K562 (cell line): ENCODE results near the gene ZBTB24. TPM values are rescaled to one million over a fixed set of nuclear protein-coding genes. Genes with fewer than 3 reads are reported as not detected.

Experiments
- CGGBP1 ChIP-seq: fragments of 250-450 bp; sonication (Bioruptor Pico); IDR thresholded peaks from 2 replicates; pipeline ENCODE4 v1.9.0; 2021; ENCODE audit warnings: mild to moderate bottlenecking
- DIDO1 ChIP-seq: fragments of 450-650 bp; IDR thresholded peaks from 2 replicates; pipeline ENCODE4 v1.6.1; 2016; ENCODE audit warnings: low read depth, missing biosample characterization, missing genetic modification characterization
- DMBX1 ChIP-seq: fragments of 250-450 bp; sonication (Bioruptor Pico); IDR thresholded peaks from 2 replicates; pipeline ENCODE4 v1.8.0; 2022; ENCODE audit warnings: inconsistent platforms, mild to moderate bottlenecking, moderate library complexity, borderline replicate concordance
- E2F1 ChIP-seq: sonication (generic); formaldehyde crosslinking; IDR thresholded peaks from 2 replicates; pipeline ENCODE4 v1.8.1; 2023; ENCODE audit warnings: mild to moderate bottlenecking, missing genetic modification reagents, moderate library complexity
- FOXJ3 ChIP-seq: sonication (generic); formaldehyde crosslinking; IDR thresholded peaks from 2 replicates; pipeline ENCODE4 v1.4.0; 2020; ENCODE audit warnings: mild to moderate bottlenecking, missing genetic modification reagents
- HINFP ChIP-seq: fragments of 450-650 bp; conservative IDR thresholded peaks from 2 replicates; pipeline ENCODE4 v1.6.1; 2016; ENCODE audit warnings: missing genetic modification characterization, low read depth, mild to moderate bottlenecking, control low read depth, missing compliant biosample characterization
- KDM4B ChIP-seq, 2 experiments: fragments of 450-650 bp in 1 of 2; sonication (generic) in 1 of 2; IDR thresholded peaks; 2 replicates each; pipeline ENCODE4 v1.6.1; 2016 to 2017; ENCODE audit warnings: borderline replicate concordance in 2 of 2, antibody characterized with exemption in 1 of 2, low read depth in 1 of 2, mild to moderate bottlenecking in 1 of 2
- KLF1 ChIP-seq: fragments of 450-650 bp; IDR thresholded peaks from 2 replicates; pipeline ENCODE4 v1.6.1; 2016; ENCODE audit warnings: missing genetic modification characterization, missing compliant biosample characterization
- MAX ChIP-seq: sonication (generic); formaldehyde crosslinking; IDR thresholded peaks from 2 replicates; pipeline ENCODE4 v1.9.0; 2022; ENCODE audit warnings: mild to moderate bottlenecking, missing genetic modification reagents
- PCBP1 ChIP-seq: fragments of 200-400 bp; formaldehyde crosslinking; IDR thresholded peaks from 2 replicates; pipeline ENCODE4 v1.6.1; 2018; ENCODE audit warnings: mild to moderate bottlenecking, low read depth, low read length; ENCODE audit not compliant: poor library complexity, severe bottlenecking
- SMAD2 ChIP-seq: fragments of 150-350 bp; IDR thresholded peaks from 2 replicates; pipeline ENCODE4 v1.6.1; 2014; ENCODE audit warnings: low read depth, mild to moderate bottlenecking, low read length
- SP2 ChIP-seq: IDR thresholded peaks from 2 replicates; pipeline ENCODE4 v1.6.1; 2011; ENCODE audit warnings: mild to moderate bottlenecking, low read depth, low read length, moderate library complexity; ENCODE audit not compliant: poor library complexity, severe bottlenecking; ENCODE audit errors: extremely low read depth
- TSHZ1 ChIP-seq: fragments of 250-450 bp; sonication (Bioruptor Pico); IDR thresholded peaks from 2 replicates; pipeline ENCODE4 v1.4.0; 2020; ENCODE audit warnings: mild to moderate bottlenecking, moderate library complexity
- ZBTB8A ChIP-seq: fragments of 450-650 bp; IDR thresholded peaks from 2 replicates; pipeline ENCODE4 v1.6.1; 2018; ENCODE audit warnings: mild to moderate bottlenecking, moderate library complexity; ENCODE audit not compliant: partially characterized antibody
- ZC3H4 ChIP-seq: sonication (generic); formaldehyde crosslinking; IDR thresholded peaks from 2 replicates; pipeline ENCODE4 v1.9.0; 2021; ENCODE audit warnings: missing genetic modification reagents, borderline replicate concordance
- ZNF165 ChIP-seq: fragments of 250-450 bp; sonication (Bioruptor Pico); IDR thresholded peaks from 2 replicates; pipeline ENCODE4 v1.4.0; 2020; ENCODE audit warnings: borderline replicate concordance
- ZNF3 ChIP-seq: fragments of 250-450 bp; sonication (Bioruptor Pico); IDR thresholded peaks from 2 replicates; pipeline ENCODE4 v1.5.0; 2021; ENCODE audit warnings: mild to moderate bottlenecking, moderate library complexity
- ZNF324 ChIP-seq: fragments of 250-450 bp; sonication (Bioruptor Pico); IDR thresholded peaks from 2 replicates; pipeline ENCODE4 v1.4.0; 2020; ENCODE audit warnings: mild to moderate bottlenecking
- polyA plus RNA-seq, 8 experiments: library from polyadenylated mRNA; depleted of rRNA in 4 of 8; stranded (reverse) in 5 of 8; unstranded in 3 of 8; fragments of >200 nt; fragmentation: Nextera tagmentation in 2 of 8; fragmentation: Illumina TruSeq in 1 of 8; extraction: Ambion mirVana in 2 of 8; extraction: Trizol in 1 of 8; gene quantifications; 2 replicates each; pipeline versions ENCODE4 v1.2.1 to v1.2.3, GENCODE V29; 2011 to 2014; ENCODE audit warnings: inconsistent platforms in 1 of 8, missing spikeins in 1 of 8
- total RNA-seq, 7 experiments: library from RNA; depleted of rRNA in 6 of 7; stranded (reverse); fragments of >200 nt in 6 of 7; fragmentation: Illumina TruSeq in 2 of 7; extraction: Trizol in 2 of 7; gene quantifications; 2 replicates each; pipeline versions ENCODE4 v1.2.1 to v1.2.3, GENCODE V29; 2011 to 2021; ENCODE audit warnings: low replicate concordance in 1 of 7

The ZBTB24 gene
- total and polyA plus RNA-seq, 9 of the 15 experiments (the other 6 are each of a cell fraction or from before 2014, with no cell fraction given) = 2.0 to 16.7 (median 8.3) TPM

- TF ChIP-seq PCBP1 (peak; percentile 56), HINFP (no peak), KLF1 (tag) (peak; percentile 56; the same call in 1 of the 2 replicates), DIDO1 (tag) (no peak), ZBTB8A (no peak), FOXJ3 (CRISPR knock-in tag) (no peak), ZNF3 (CRISPR knock-in tag) (no peak), DMBX1 (CRISPR knock-in tag) (no peak), SMAD2 (no peak), E2F1 (no peak), ZNF324 (CRISPR knock-in tag) (no peak), ZNF165 (CRISPR knock-in tag) (no peak), SP2 (no peak), ZC3H4 (CRISPR knock-in tag) (no peak), CGGBP1 (CRISPR knock-in tag) (no peak), TSHZ1 (CRISPR knock-in tag) (no peak), MAX (peak; percentile 81), KDM4B (IDR thresholded peaks at IDR 0.05; ENCODE audit: borderline replicate concordance in 2 of 2, low read depth in 1 of 2) (no peak)
These were observed at the start of gene ZBTB24 (continued) for GRCh38 chr6:109482905-109483734.
